GM18517 (cell line): ENCODE results near the gene ZNF74.
"Not testable (repeated sequence)": the region's sequence is repeated elsewhere in the genome, so short reads cannot be mapped to it uniquely, and the experiment has no call there.

Experiments used
- ATAC-seq: cut with Tn5 transposase; IDR thresholded peaks from one replicate; pipeline ENCODE4 v1.9.1; 2021; ENCODE audit warnings: mild to moderate bottlenecking, moderate library complexity; ENCODE audit not compliant: unreplicated experiment

The ZNF74 gene

GRCh38 chr22:20441631-20442484 lies 47.9 kb downstream of the ZNF74 start:
- no peak for ATAC-seq

- no peak for ATAC-seq
Observed at GRCh38 chr22:20442485-20443284, 48.7 kb downstream of the ZNF74 start.

GRCh38 chr22:20444325-20444724 lies 50.4 kb downstream of the ZNF74 start:
- ATAC-seq, result no peak

- ATAC-seq, result no peak
Observed at GRCh38 chr22:20446383-20446970, 52.5 kb downstream of the ZNF74 start.

- no peak for ATAC-seq
Observed at GRCh38 chr22:20448630-20449029, 54.7 kb downstream of the ZNF74 start.

GRCh38 chr22:20449819-20450550 lies 56.0 kb downstream of the ZNF74 start:
- ATAC-seq, result no peak

- ATAC-seq, result no peak
Observed at GRCh38 chr22:20450551-20450906, 56.6 kb downstream of the ZNF74 start.

GRCh38 chr22:20451129-20451778 lies 57.3 kb downstream of the ZNF74 start:
- ATAC-seq, result not testable (repeated sequence)

- no peak for ATAC-seq
Observed at GRCh38 chr22:20451920-20452319, 58.0 kb downstream of the ZNF74 start.

GRCh38 chr22:20453222-20453621 lies 59.3 kb downstream of the ZNF74 start:
- ATAC-seq, result no peak

- ATAC-seq, result no peak
Observed at GRCh38 chr22:20455709-20456063, 61.7 kb downstream of the ZNF74 start.

GRCh38 chr22:20456064-20456721 lies 62.2 kb downstream of the ZNF74 start:
- ATAC-seq, result no peak

GRCh38 chr22:20456722-20457076 lies 62.7 kb downstream of the ZNF74 start:
- no peak for ATAC-seq

GRCh38 chr22:20457506-20458240 lies 63.7 kb downstream of the ZNF74 start:
- ATAC-seq, result no peak
